Ammon's horn (tissue), 1 donor: Measurements from ENCODE around the gene NASP.

Experiments
- DNase-seq: peaks from one replicate; pipeline ENCODE4 v3.0.0-alpha.2; 2016; ENCODE audit warnings: low spot score

Gene NASP, protein sequence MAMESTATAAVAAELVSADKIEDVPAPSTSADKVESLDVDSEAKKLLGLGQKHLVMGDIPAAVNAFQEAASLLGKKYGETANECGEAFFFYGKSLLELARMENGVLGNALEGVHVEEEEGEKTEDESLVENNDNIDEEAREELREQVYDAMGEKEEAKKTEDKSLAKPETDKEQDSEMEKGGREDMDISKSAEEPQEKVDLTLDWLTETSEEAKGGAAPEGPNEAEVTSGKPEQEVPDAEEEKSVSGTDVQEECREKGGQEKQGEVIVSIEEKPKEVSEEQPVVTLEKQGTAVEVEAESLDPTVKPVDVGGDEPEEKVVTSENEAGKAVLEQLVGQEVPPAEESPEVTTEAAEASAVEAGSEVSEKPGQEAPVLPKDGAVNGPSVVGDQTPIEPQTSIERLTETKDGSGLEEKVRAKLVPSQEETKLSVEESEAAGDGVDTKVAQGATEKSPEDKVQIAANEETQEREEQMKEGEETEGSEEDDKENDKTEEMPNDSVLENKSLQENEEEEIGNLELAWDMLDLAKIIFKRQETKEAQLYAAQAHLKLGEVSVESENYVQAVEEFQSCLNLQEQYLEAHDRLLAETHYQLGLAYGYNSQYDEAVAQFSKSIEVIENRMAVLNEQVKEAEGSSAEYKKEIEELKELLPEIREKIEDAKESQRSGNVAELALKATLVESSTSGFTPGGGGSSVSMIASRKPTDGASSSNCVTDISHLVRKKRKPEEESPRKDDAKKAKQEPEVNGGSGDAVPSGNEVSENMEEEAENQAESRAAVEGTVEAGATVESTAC

DNA sequence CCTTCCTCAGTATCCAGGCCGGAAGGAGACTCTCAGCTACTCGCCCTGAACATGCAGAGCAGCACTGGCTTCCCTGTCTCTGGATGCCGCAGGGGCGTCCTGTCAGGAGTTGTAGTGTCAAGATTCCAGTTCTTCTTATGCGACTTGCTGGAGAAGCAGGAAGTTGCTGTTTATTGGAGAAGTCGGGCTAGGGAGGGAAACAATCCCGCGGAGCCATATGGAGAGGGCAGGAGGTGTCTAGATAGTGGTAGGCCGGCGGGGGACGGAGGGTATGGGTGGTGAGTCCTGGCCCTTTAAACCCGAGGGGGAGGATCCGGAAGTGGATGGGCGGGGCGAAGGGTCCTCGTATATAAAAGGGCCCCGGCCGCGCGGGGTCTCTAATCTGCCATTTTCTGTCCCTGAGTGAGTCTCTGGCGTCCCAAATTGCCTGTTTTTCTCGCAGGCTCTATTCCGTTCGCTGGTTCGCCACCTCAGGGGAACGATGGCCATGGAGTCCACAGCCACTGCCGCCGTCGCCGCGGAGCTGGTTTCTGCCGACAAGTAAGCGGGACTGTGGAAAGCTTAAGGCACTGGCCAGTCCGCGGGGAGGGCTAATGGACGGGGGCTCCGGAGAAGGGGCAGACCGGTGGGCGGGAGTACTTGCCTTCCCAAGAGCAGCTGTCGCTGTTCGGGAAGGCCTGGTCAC is at the start of gene NASP:
Gene NASP, plus strand, starts transcription at position 376 of the 685 bp plus-strand sequence. Its CDS starts 106 bp downstream, at position 482.
- peak; percentile 90 for DNase-seq

DNA sequence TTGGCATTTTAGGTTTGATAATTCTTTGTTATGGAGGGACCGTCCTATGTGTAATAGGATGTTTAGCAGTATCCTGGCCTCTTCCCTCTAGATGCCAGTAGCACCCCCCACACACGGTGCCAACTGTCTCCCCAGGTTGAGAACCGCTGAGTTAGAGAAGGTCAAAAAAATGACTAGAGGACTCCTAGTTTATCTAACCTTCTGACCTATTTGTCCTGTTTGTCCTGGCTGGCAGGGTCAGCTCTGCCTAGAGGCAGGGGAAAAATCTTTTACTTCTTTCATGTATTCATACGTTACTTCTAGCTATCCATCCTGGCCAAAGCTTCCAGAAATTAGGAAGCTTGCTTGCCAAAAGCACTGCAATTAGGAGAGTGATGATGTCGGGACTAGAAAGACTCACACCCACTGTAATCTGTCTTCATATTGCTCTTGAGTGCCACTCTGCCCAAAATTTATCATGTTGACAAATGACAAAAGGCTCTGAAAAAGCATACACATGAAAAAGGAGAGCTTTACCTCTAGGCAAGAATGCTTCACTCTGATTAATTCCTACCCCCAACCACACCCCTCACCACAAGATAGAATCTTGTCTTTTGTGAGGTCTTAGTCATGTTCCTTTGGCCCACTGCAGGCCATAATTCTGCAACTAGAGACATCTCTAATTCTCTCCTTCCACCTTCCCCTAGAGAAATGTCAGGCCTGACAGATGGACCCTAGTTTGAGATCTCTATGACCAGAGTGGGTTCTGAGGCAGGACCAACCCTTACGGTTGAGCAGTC is 47.7 kb upstream of the NASP start:
- DNase-seq = no peak

DNA sequence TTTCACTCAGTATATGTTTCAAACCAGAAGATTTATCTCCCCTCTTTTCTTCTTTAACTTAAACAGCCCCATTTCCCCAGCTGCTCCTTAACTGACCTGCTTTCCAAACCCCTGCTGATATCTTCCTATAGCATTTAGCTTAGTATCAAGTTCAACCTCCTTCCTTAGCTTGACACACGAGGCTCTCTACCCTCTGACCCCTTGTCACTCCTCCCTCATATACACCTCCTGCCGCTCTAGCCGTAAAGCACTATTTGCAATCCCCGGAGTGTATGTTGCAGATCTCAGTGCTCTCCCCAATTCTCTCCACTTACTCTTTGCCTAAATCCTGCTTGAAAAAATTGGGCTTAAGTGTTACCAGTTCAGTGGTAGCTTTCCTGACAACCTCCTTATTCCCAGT is 47.0 kb upstream of the NASP start:
- no peak for DNase-seq

DNA sequence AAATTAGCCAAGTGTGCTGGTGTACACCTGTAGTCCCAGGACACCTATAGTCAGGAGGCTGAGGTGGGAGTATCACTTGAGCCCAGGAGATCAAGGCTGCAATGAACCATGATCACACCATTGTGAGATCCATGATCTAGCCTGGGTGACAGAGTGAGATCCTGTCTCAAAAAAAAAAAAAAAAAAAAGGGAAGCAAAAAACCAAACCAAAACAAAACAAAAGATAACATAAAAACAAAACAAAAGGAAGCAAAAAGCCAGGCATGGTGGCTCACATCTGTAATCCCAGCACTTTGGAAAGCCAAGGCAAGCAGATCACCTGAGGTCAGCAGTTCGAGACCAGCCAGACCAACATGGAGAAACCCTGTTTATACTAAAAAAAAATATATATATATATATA is 42.6 kb upstream of the NASP start:
- DNase-seq = no peak

DNA sequence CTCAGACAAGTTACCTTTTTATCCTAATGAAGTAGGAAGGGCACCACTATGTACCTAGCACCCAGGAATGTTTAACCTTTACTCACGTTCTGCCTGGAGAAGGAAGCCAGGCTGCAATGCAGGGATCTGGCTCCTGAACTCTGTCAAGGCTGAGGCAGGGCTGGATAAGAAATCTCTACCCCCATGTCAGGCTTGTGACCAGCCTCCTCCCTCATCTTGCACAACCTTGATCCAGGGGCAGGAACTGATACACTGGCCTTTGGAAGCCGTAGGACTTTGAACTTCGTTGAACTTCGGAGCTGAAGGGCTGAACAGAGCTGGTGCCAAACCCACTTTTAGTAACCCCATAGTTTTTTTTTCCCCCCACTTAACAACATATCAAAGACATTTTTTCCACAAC is 41.2 kb upstream of the NASP start:
- DNase-seq = peak; percentile 23

DNA sequence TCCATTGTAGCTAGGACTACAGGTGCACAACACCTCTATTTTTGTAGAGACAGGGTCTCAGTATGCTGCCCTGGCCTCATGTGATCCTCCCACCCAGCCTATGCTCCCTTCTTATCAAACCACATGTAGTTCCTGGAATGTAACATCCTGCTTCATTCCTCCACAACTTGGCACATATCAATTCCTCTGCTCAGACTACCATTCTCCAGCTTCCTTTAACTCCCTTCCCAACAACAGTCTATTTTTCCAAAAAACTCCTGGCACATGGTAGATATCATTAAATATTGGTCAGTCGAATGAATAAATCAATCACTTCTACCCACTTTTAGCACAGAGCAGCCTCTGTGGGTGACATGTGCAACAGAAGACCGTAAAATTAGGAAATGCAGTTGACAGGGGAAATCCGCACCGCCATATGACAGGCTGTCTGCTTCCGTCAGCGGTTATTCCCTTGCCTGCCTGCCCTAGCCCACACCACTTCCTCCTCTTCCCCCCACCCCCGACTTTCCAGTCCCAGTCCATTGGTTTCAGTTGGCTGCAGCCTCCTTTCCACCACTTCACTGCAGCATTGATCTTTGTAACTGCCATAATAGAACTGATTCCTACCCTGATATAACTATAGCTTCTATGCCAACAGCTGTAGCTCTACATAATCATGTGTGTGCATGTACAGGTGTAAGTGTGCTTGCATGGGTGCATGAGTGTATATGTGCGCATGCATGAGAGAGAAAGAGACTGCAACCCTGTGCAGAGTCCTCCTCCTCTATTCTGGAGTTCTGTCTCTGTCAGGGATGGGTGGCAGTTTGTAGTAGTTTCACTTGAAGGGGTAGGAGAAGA is 40.0 kb upstream of the NASP start:
- peak; percentile 76 for DNase-seq

DNA sequence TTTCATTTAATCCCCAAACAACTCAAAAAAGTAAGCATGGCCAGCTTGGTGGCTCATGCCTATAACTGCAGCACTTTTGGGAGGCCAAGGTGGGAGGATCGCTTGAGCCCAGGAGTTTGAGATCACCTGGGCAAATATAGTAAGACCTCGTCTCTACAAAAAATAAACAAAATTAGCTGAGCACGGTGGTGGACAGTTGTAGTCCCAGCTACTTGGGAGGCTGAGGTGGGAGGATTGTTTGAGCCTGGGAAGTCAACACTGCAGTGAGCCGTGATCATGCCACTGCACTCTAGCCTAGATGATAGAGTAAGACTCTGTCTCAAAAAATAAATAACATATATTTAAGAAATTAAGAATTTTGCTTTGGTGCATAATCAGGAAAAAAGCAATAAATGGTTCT is 39.3 kb upstream of the NASP start:
- no peak for DNase-seq

DNA sequence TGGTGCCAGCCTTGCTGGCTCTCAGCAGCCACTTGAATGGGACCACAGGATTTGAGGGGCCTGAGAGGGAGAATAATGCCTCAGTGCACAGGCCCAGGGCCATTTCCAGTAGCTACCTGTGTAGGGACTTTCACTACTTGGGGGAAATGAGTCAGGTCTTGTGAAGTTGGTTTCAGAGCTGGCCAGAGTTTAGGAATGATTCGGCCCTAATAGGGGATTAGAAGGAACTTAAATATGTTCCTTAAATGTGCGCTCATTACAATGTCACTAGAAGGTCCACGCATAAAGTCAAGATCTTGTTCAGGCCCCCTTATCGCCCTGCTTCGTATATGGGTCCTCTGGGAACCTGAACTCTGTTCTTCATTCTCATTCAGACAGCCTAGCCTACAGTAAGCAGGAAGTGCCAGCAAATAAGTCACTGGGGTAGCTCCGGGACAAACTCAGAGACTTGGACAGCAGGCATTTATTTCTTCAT is 38.8 kb upstream of the NASP start:
- DNase-seq = no peak

DNA sequence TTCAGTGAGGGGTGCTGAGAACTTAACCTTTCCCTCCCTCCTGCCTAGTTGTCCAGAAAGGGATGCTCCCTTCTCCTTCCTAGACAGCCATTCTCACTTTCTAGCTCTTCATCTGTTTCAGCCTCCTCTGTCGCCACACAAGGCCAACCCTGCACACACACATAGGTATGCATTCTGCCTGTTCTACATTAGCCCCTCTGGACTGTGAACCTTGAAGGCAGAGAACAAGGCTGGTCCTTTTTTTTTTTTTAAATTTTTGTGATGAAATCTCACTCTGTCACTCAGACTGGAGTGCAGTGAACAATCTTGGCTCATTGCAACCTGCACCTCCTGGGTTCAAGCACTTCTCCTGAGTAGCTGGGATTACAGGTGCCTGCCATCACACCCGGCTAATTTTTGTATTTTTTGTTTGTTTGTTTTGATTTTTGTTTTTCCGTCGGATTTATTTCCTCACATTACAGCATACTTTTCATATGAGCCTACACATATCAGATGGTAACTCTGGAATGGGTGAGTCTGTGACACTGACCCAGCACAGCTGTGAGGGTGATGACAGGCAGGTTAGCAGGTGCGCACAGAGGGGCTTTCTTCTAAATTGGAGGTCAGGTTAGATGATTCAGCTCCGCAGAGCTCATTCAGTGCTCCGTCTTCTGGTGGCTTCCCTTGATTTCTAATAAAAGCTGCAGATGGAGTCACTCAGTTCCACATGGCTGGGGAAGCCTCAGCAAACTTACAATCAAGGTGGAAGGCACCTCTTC is 38.1 kb upstream of the NASP start:
- DNase-seq = no peak

DNA sequence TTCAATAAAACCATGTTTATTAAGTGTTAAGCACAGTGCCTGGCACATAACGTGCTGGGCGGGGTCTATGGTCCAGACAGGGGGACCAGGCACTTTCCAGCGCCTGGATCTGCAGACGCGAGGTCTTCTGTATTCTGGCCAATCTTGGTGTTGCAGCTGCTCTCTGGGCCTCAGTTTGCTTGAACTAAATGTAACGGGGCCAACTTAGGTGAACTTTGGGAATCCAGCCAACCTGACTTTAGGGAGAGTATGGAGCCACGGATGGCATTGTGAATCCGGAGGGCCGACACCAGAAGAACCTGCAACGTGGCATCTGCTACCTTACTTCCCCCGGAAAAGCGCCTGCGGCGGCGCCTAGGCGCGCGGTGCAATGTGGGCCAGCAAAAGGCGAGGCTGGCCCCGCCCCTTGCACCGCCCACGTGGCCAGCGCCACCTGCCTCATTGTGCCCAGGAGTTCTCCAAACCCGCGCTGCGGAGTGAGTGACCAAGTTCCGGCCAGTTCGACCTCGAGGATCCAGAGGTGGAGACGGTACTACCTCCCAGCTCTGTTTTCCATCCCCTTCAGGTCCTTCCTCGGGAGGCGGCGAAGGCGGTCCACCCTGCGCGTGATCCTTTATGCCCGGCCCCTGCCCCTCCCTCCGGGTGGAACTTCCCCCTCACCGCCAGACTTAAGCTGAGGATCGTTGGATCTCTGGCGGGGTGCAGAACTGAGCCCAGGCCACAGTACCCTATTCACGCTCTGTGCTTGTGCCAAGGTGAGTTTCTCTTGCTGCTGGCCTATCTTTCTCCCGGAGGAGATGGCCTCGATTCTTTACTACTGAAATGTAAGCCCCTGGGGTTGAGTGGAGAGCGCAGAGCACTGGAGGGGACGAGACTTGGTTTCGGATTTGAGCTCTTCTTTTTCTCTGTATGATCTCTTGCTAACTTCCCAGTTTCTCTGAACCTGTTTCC is 33.2 kb upstream of the NASP start, which contains the start of gene AKR1A1:
Gene AKR1A1, plus strand, starts transcription at position 426 of the 951 bp plus-strand sequence. CDS start 10,969 bp downstream, outside the sequence.
- peak; percentile 89 for DNase-seq

DNA sequence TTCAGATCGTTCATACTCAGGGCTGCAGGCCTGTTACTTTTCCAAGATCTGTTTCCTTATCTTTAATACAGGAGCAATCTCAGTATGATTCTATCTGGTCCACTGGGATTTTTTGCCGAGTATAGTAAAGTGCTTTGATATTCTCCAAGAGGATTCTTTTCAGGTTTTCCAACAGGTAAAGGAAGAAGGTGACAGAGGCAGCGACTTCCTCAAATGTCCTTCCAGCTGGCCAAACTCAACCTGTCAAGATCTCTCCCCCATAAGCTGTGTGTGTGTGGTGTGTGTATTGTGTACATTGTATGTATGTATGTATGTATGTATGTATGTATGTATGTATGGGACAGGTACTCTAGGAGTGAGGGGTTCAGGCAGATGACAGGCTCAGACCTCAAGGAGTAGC is 32.2 kb upstream of the NASP start:
- DNase-seq = no peak

DNA sequence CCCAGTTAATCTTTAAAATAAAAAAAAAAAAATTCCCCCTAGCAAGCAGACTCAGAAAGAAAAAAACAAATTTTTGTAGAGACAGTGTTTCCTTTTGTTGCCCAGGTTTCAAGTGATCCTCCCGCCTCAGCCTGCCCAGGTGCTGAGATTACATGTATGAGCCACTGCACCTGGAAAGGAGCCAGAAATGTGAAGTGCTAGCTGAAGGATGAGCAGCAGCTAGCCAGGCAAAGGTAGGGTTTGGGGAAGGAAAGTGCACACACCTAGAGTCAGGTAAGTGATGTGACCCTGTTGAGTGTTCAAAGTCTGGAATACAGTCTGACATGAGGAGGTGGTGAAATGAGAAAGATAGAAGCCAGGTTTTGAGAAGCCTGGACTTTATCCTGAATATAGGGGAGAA is 31.5 kb upstream of the NASP start:
- DNase-seq = no peak

DNA sequence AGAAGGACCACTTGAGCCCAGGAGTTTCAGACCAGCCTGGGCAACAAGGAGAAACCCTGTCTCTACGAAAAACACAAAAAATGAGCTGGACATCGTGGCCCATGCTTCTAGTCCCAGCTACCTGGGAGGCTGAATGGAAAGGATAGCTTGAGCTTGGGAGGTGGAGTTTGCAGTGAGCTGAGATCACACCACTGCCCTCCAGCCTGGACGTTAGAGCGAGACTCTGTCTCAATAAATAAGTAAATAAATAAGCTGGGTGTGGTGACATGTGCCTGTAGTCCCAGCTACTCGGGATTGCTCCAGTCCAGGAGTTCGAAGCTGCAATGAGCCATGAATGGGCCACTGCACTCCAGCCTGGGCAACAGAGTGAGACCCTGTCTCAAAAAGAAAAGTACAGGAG is 29.6 kb upstream of the NASP start:
- DNase-seq = no peak

DNA sequence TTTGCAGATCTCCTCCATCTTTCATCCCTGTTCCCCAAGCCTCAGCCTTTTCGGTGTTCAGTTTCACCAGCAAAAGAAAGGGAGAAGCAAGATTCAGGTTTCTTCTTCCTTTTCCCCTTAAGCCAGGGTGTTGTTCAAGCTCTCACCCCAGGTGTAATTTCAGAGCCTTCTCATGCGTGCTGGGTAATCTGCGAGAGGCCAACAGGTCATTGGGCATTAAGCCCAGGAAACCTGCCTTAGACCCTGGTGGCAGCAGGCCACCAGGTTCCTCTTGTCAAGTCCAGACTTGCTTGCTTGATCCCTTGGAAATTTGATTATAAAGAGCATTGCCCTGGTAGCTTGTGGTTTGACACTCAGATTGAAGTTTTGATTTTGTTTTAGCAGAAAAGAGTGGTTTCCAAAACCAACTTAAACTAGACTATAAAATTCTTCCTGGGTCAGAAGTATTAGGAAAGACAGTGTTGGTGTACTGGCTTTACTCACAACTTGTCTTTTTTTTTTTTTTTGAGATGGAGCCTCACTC is 26.4 kb upstream of the NASP start:
- no peak for DNase-seq

DNA sequence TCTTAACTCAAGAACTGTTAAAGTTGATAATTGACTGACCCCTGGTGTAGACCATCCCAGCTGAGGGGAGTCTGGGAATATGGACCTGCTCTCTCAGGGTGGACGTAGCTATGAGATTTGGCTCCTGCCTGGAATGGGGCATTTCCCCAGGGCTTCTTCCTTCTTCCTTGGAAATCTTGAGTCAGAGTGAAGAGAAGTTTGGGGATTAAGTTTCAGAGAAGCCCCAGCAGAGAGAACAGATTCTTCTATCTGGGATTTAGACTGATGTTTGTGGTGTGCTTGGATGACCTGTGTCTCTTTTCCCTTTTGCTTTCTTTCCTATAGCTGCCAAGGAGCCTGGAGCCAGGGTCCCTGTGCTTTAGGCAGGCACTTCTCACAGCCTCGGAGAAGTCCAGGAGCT is 20.0 kb upstream of the NASP start:
- no peak for DNase-seq

DNA sequence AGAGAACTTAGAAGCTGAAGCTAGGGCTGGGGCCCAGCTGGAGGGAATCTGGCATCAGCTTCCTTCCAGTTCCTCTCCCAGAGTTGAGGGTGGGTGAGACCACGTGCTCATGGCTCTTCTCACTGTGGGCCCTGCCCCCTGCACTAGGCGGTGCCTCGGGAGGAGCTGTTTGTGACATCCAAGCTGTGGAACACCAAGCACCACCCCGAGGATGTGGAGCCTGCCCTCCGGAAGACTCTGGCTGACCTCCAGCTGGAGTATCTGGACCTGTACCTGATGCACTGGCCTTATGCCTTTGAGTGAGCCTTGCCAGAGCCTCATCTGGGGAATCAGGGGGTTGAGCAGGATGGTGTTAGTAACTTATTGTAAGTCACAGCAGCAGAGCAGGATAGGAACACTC is 17.1 kb upstream of the NASP start:
- peak; percentile 22 for DNase-seq

DNA sequence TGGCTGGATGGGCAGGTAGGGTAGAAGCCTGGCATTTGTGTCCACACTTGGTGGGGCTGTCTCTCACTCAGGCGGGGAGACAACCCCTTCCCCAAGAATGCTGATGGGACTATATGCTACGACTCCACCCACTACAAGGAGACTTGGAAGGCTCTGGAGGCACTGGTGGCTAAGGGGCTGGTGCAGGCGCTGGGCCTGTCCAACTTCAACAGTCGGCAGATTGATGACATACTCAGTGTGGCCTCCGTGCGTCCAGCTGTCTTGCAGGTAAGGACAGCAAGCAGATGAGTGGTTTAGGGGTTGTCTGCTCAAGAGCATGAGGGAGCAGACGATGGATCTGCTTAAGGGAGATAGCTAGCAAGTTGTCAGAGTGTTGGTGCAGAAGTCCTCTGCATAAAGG is 15.9 kb upstream of the NASP start:
- DNase-seq = no peak

DNA sequence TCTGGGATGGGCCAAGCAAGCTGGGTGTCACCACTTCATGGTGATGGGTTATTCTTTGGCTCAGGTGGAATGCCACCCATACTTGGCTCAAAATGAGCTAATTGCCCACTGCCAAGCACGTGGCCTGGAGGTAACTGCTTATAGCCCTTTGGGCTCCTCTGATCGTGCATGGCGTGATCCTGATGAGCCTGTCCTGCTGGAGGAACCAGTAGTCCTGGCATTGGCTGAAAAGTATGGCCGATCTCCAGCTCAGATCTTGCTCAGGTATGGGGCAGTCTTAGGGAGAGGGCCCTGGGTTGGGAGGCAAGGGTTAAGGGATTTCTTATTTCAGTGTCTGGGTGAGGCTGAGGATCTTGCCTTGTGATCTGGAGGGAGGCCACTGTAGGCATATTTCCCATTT is 15.4 kb upstream of the NASP start:
- no peak for DNase-seq

DNA sequence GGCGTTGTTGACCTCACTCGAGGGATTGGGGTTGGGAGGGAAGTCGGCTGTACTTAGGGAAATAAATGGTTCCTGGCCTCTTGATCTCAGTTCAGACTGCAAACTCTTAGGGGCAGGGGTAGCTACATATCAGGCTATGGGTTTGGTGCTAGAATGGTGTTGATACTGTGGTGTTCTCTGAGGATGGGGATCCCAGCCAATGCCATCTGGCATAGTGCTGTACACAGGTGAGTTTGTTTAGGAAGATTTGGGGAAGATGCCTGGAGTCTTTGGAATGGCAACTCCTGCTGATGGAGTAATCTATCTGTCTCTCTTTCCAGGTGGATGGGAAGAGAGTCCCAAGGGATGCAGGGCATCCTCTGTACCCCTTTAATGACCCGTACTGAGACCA is 14.3 kb upstream of the NASP start:
- no peak for DNase-seq
